Heart left ventricle (tissue), 13 donors: ENCODE data around the gene CDK18.

ENCODE experiments used
- POLR2A ChIP-seq, 2 donors: fragments of 450-650 bp; IDR thresholded peaks; one replicate each; pipeline ENCODE4 v1.6.1; 2017; ENCODE audit warnings: antibody characterized with exemption in 2 of 2, mild to moderate bottlenecking in 2 of 2, moderate library complexity in 2 of 2
- TF ChIP-seq, protein P1 (sequence below), 12 donors: fragments of 200-600 bp; sonication (generic) in 4 of 12; IDR thresholded peaks; one replicate each; pipeline versions ENCODE4 v1.5.0 to v1.8.0; 2018 to 2022; ENCODE audit warnings: antibody characterized with exemption in 12 of 12, mild to moderate bottlenecking in 5 of 12
- donor health status: ischemic (EF 13 %, LVEDD 7.1; RV severe dilation, severe dysfunction).
- donor health status: DM: no; HTN: yes; CAD: no.
- donor health status: DM: no; HTN: no; CAD: no.
- donor health status: ischemic (EF 25% LVEDD 6.9; RV normal size, moderate dysfunction).
- donor health status: ischemic (EF 25% LVEDD 5.7; RV mildly dilated, moderate dysfunction).
- donor health status: ischemic (EF 35%, LVEDD 5.7; RV mildly dilated, moderate dysfunction).
- donor health status: nonischemic (EF 11% LVEDD 7.7; RV severe dilation, severe dysfunction).
- donor health status: DM: yes; HTN: yes; CAD: no.
- donor health status: PGD.
- donor health status: ischemic (EF 29% LVEDD 5.4; RV normal size, mild dysfunction).
- donor health status: nonischemic (EF 23%, LVEDD 6.1; RV moderate dilation, normal function).

- TF ChIP-seq, protein P1, sequence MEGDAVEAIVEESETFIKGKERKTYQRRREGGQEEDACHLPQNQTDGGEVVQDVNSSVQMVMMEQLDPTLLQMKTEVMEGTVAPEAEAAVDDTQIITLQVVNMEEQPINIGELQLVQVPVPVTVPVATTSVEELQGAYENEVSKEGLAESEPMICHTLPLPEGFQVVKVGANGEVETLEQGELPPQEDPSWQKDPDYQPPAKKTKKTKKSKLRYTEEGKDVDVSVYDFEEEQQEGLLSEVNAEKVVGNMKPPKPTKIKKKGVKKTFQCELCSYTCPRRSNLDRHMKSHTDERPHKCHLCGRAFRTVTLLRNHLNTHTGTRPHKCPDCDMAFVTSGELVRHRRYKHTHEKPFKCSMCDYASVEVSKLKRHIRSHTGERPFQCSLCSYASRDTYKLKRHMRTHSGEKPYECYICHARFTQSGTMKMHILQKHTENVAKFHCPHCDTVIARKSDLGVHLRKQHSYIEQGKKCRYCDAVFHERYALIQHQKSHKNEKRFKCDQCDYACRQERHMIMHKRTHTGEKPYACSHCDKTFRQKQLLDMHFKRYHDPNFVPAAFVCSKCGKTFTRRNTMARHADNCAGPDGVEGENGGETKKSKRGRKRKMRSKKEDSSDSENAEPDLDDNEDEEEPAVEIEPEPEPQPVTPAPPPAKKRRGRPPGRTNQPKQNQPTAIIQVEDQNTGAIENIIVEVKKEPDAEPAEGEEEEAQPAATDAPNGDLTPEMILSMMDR (IDR thresholded peaks at IDR 0.05): no peak
- TF ChIP-seq POLR2A (IDR thresholded peaks at IDR 0.05): no peak
Measured at GRCh38 chr1:205508227-205508714, 3.8 kb downstream of the CDK18 start.
